C4-2B (cell line): ENCODE data around the gene EFHD2.
"Not testable (repeated sequence)": the region's sequence is repeated elsewhere in the genome, so short reads cannot be mapped to it uniquely, and the experiment has no call there.

ENCODE experiments used
- CTCF ChIP-seq: fragments of 450-650 bp; conservative IDR thresholded peaks from 2 replicates; pipeline ENCODE4 v1.5.1; 2017; ENCODE audit warnings: mild to moderate bottlenecking
- ZFX ChIP-seq: fragments of 450-650 bp; IDR thresholded peaks from 2 replicates; pipeline ENCODE4 v1.6.1; 2017

- TF ChIP-seq CTCF, ZFX: not testable (repeated sequence)
These were observed 60.2 kb downstream of the EFHD2 start for GRCh38 chr1:15469821-15470448.
